Loucy (cell line): ENCODE results near the gene GRM7.

ENCODE experiments used
- H2AFZ ChIP-seq: fragments of 200-600 bp; sonication (generic); 2 replicates; pipeline ENCODE4 v1.6.0; 2016; ENCODE audit warnings: antibody characterized with exemption, mild to moderate bottlenecking, low read length, moderate library complexity
- H3F3A ChIP-seq: fragments of 200-600 bp; 2 replicates; pipeline ENCODE4 v1.6.0; 2016; ENCODE audit warnings: antibody characterized with exemption, low read depth, mild to moderate bottlenecking
- H3K27me3 ChIP-seq: fragments of 200-600 bp; sonication (generic); 2 replicates; pipeline ENCODE4 v1.6.1; 2014; ENCODE audit warnings: low read length, mild to moderate bottlenecking; ENCODE audit not compliant: insufficient read depth, poor library complexity, severe bottlenecking
- H3K36me3 ChIP-seq: fragments of 200-600 bp; sonication (generic); 2 replicates; pipeline ENCODE4 v1.6.1; 2016; ENCODE audit warnings: low read length; ENCODE audit not compliant: insufficient read depth
- H3K4me1 ChIP-seq: fragments of 200-600 bp; sonication (generic); 2 replicates; pipeline ENCODE4 v1.5.1; 2014; ENCODE audit warnings: low read length, mild to moderate bottlenecking; ENCODE audit not compliant: insufficient read depth, poor library complexity, severe bottlenecking
- H3K4me2 ChIP-seq: fragments of 200-600 bp; sonication (generic); 2 replicates; pipeline ENCODE4 v1.6.0; 2014; ENCODE audit warnings: antibody characterized with exemption, low read length, low read depth, mild to moderate bottlenecking; ENCODE audit not compliant: poor library complexity, severe bottlenecking
- H3K4me3 ChIP-seq: fragments of 200-600 bp; sonication (generic); 2 replicates; pipeline ENCODE4 v1.5.1; 2014; ENCODE audit warnings: low read length, mild to moderate bottlenecking, mixed read lengths; ENCODE audit not compliant: poor library complexity, severe bottlenecking
- H3K79me2 ChIP-seq: fragments of 200-600 bp; sonication (generic); 2 replicates; pipeline ENCODE4 v1.6.1; 2014; ENCODE audit warnings: low read length; ENCODE audit not compliant: insufficient read depth
- H3K9ac ChIP-seq: fragments of 200-600 bp; sonication (generic); 2 replicates; pipeline ENCODE4 v1.6.0; 2014; ENCODE audit warnings: mild to moderate bottlenecking, low read depth, low read length, moderate library complexity; ENCODE audit not compliant: poor library complexity, severe bottlenecking
- H3K9me2 ChIP-seq: fragments of 200-600 bp; sonication (generic); replicated peaks from 2 replicates; pipeline ENCODE4 v1.6.1; 2016; ENCODE audit warnings: low read depth, low read length, mixed read lengths
- H3K9me3 ChIP-seq: fragments of 200-600 bp; sonication (generic); 2 replicates; pipeline ENCODE4 v1.6.1; 2014; ENCODE audit warnings: mild to moderate bottlenecking, antibody characterized with exemption, low read length, low read depth; ENCODE audit not compliant: insufficient read depth
- H4K20me1 ChIP-seq: fragments of 200-600 bp; sonication (generic); 2 replicates; pipeline ENCODE4 v1.6.0; 2014; ENCODE audit warnings: antibody characterized with exemption, low read length, mild to moderate bottlenecking; ENCODE audit not compliant: insufficient read depth, poor library complexity, severe bottlenecking
- CTCF ChIP-seq: fragments of 200-600 bp; sonication (generic); conservative IDR thresholded peaks from 2 replicates; pipeline ENCODE4 v1.5.1; 2014; ENCODE audit warnings: mild to moderate bottlenecking, antibody characterized with exemption, low read length
- EZH2phosphoT487 ChIP-seq: fragments of 200-600 bp; IDR thresholded peaks from 2 replicates; pipeline ENCODE4 v1.6.1; 2018; ENCODE audit warnings: antibody characterized with exemption, mild to moderate bottlenecking, moderate library complexity, borderline replicate concordance

Gene GRM7

GRCh38 chr3:7536921-7537320, 676.0 kb downstream of the GRM7 start:
- Histone ChIP-seq H3K27me3 (no peaks in the 10 kb centered on the region), H4K20me1 (no peaks in the 10 kb centered on the region), H3K36me3 (no peaks in the 10 kb centered on the region), H3K4me2 (no peak overlapping the region), H3K4me1 (no peaks in the 10 kb centered on the region), H2AFZ (no peak overlapping the region), H3F3A (no peaks in the 10 kb centered on the region), H3K79me2 (no peaks in the 10 kb centered on the region), H3K4me3 (no peak overlapping the region), H3K9me2 (no peaks in the 10 kb centered on the region), H3K9me3 (no peaks in the 10 kb centered on the region), H3K9ac (no peak overlapping the region)
- TF ChIP-seq EZH2phosphoT487 (no peak), CTCF (no peak)

GRCh38 chr3:7543294-7543880, 682.5 kb downstream of the GRM7 start:
- H3K4me2 ChIP-seq = no peak overlapping the region
- no peaks in the 10 kb centered on the region for H3K36me3 ChIP-seq
- no peaks in the 10 kb centered on the region for H3K9me3 ChIP-seq
- H3F3A ChIP-seq = no peaks in the 10 kb centered on the region
- H4K20me1 ChIP-seq = no peaks in the 10 kb centered on the region
- H2AFZ ChIP-seq = no peak overlapping the region
- no peaks in the 10 kb centered on the region for H3K4me1 ChIP-seq
- no peaks in the 10 kb centered on the region for H3K27me3 ChIP-seq
- H3K9ac ChIP-seq = no peak overlapping the region
- TF ChIP-seq CTCF (no peak), EZH2phosphoT487 (no peak)
- H3K79me2 ChIP-seq = no peaks in the 10 kb centered on the region
- no peaks in the 10 kb centered on the region for H3K9me2 ChIP-seq
- H3K4me3 ChIP-seq = no peak overlapping the region

GRCh38 chr3:7545334-7545733, 684.4 kb downstream of the GRM7 start:
- H3K79me2 ChIP-seq = no peaks in the 10 kb centered on the region
- H3K4me1 ChIP-seq = no peaks in the 10 kb centered on the region
- no peaks in the 10 kb centered on the region for H3K36me3 ChIP-seq
- no peaks in the 10 kb centered on the region for H4K20me1 ChIP-seq
- peak overlapping the region; percentile 51; the same call in 1 of the 2 replicates for H2AFZ ChIP-seq
- H3K27me3 ChIP-seq = no peaks in the 10 kb centered on the region
- H3K4me3 ChIP-seq = no peak overlapping the region
- H3K9ac ChIP-seq = no peak overlapping the region
- no peaks in the 10 kb centered on the region for H3F3A ChIP-seq
- no peaks in the 10 kb centered on the region for H3K9me3 ChIP-seq
- no peak overlapping the region for H3K4me2 ChIP-seq
- no peaks in the 10 kb centered on the region for H3K9me2 ChIP-seq
- TF ChIP-seq CTCF (no peak), EZH2phosphoT487 (no peak)
